Head of caudate nucleus (tissue), 42 donors: ENCODE results near the gene ARHGAP20.

Source experiments
- DNase-seq, 42 donors: peaks; one replicate each; pipeline versions ENCODE4 v3.0.0 to v3.0.0-alpha.2; 2020 to 2021; ENCODE audit warnings: mixed read lengths in 7 of 42
- intact Hi-C: fragments of 100-400 bp; cut with DNase I; formaldehyde crosslinking; loops from one replicate; pipeline ENCODE4 v1.15.0; 2022

The ARHGAP20 gene

DNA sequence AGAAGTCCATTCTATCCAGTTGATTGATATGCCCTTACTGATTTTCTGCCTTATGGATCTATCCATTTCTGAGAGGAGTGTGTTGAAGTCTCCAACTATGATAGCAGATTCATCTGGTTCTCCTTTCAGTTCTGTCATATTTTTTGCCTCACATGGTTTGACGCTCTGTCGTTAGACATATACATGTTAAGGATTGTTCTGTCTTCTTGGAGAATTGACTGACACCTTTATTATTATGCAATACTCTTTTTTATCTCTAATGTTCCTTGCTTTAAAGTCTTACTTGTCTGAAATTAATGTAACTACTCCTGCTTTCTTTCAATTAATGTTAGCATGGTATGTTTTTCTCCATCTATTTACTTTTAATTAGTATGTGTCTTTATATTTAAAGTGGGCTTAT is 12.1 kb upstream of the ARHGAP20 start:
- DNase-seq = no peak
- intact Hi-C loops = no loop called here

GRCh38 chr11:110720431-110721275 is 8.4 kb upstream of the ARHGAP20 start:
- intact Hi-C loops = no loop called here
- no peak for DNase-seq

DNA sequence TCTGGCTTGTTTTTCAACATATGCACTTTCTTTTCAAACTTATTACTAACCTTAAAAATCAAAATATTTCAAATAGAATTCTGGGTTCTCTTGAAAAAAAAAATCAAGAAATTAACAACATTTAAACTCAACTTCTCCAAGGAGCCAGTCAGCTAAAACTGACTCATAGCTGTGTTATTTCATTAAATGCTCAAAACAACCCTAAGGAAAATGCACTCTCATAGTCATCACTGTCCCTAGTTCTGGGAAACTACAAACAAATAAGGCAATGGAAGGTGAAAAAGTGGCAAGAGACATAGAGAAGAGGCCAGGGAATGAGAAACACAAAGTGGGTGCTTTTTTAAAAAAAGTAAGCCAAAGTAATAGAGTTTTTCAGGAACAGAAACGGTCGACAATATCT is 4.1 kb upstream of the ARHGAP20 start:
- DNase-seq = no peak
- intact Hi-C loops = no loop called here

GRCh38 chr11:110715541-110715940 is 3.3 kb upstream of the ARHGAP20 start:
- intact Hi-C loops = no loop called here
- DNase-seq = no peak

- peak in 3 of 42 donors; percentile 3 to 18 (median 17) for DNase-seq
- intact Hi-C loops = no loop called here
Measured at GRCh38 chr11:110713449-110713776, 1.2 kb upstream of the ARHGAP20 start.

GRCh38 chr11:110712659-110713448 is 617 bp upstream of the ARHGAP20 start:
- peak; percentile 26 to 88 (median 66) for DNase-seq
- intact Hi-C loops = no loop called here

GRCh38 chr11:110711448-110711775 is 825 bp downstream of the ARHGAP20 start:
- DNase-seq = peak in 2 of 42 donors; percentile 6
- intact Hi-C loops = no loop called here

DNA sequence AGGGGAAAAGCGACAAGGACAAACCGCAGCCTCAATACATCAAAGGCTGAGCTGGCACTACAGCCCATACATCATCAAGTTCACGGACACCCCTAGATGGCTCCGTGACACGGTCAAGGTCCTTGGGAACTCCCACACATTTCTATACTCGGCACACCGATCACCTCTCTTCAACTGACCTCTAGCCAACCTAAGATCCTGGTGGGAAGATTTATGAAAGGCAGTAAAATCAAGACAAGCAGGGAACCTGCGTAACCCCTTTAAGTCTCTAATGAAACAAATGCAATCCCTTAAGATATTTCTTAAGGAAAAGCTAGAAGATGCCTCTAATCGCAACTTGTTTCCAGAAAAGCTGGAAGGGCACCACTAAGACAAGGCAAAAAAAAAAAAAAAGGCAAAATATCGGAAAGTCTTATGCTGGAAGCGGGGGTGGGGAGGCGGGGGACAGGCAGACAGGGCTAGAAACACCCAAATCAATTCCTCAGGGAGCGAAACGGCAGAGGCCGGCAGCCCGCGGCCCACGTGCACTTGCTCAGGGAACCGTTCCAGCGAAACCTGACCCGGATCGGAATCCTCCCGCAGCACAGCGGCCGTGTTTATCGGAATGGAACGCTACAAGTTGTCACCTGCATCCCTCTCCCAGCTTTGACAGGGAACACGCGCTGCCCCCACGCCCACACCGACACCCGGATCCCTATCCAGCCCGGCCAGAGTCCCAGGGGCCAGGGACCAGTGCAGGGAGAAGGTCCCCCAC is 1.4 kb downstream of the ARHGAP20 start:
- intact Hi-C loops = no loop called here
- peak in 41 of 42 donors; percentile 11 to 73 (median 48) for DNase-seq

GRCh38 chr11:110704210-110704864 is 7.9 kb downstream of the ARHGAP20 start:
- intact Hi-C loops = no loop called here
- no peak for DNase-seq

- intact Hi-C loops = no loop called here
- DNase-seq = no peak
Measured at GRCh38 chr11:110691926-110692325, 20.3 kb downstream of the ARHGAP20 start.

GRCh38 chr11:110689306-110689705 is 22.9 kb downstream of the ARHGAP20 start:
- no peak for DNase-seq
- intact Hi-C loops = no loop called here

DNA sequence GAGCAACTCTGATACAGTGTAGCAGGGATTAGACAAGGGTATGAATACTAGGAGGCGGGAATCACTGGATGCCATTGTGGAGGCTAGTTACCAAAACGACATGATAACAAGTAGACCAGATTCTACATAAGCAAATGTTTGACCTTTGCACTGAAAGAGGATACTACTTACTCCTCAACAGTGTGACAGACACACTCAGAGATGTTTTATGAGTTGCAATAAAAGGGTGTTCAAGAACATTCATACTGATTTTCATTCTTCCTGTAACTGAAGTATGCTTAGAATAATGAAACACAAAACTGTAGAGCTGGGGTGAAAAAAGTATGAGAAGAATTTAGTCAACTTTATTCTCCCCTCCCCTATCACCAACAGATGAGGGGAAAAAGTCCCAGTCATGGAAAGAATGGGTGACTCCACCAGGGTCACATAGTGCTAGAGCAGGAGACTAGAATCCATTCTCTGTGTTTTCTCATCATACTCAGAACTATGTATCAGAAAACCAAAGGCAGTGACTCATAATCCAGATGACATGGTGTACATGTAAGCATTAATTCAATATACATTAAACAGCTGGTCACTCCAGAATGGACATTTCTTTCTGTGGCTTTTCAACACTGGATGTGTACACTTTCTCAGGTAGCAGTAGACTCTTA is 32.8 kb downstream of the ARHGAP20 start:
- intact Hi-C loops = no loop called here
- no peak for DNase-seq

DNA sequence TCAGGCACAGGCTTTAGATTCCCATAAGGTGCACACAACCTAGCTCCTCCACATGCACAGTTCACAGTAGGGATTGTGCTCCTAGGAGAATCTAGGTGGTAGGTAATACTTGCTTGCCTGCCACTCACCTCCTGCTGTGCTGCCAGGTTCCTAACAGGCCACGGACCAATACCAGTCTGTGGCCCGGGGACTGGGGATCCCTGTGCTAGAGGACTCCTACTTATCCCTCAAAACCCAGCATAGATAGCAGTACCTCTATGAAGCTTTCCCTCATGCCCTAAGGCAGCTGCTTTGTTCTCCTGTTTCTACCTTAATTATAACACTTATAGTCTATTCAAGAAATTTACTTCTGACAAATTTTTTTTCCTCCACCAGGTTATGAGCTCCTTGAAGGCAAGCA is 36.7 kb downstream of the ARHGAP20 start:
- intact Hi-C loops = no loop called here
- DNase-seq = no peak

GRCh38 chr11:110665689-110666465 is 46.4 kb downstream of the ARHGAP20 start:
- intact Hi-C loops = no loop called here
- no peak for DNase-seq

DNA sequence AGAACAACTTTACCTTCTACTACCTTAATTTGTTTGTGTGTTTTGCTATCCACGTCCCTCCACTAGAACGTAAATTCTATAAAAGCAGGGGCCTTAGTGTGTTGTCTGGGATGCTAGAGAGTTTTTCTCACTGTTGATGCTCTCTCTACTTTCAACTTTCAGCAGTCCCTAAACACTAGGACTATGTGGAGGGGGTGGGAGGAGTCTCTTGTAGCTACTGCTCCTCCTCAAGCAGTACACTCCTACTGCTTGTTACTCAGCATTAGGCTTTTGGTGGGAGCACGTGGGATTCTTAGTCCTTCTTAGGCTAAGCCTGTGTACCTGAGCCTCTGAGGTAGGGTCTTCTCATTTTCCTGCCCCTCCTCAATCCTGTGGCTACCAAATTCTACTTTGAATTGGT is 56.3 kb downstream of the ARHGAP20 start:
- peak in 1 of 42 donors; percentile 9 for DNase-seq

GRCh38 chr11:110654456-110654855 is 57.8 kb downstream of the ARHGAP20 start:
- intact Hi-C loops = no loop called here

More for the DNA sequence above, 56.3 kb downstream of the ARHGAP20 start:
- intact Hi-C loops = no loop called here

GRCh38 chr11:110645253-110645652 is 67.0 kb downstream of the ARHGAP20 start:
- intact Hi-C loops = no loop called here
- DNase-seq = no peak

More at GRCh38 chr11:110654456-110654855, 57.8 kb downstream of the ARHGAP20 start:
- DNase-seq = no peak

- intact Hi-C loops = no loop called here
- DNase-seq = no peak
Measured at GRCh38 chr11:110634370-110634769, 77.9 kb downstream of the ARHGAP20 start.
